Neural crest cell (in vitro differentiated cells): ENCODE data around the gene EYS. TPM values are rescaled to one million over a fixed set of nuclear protein-coding genes. Genes with fewer than 3 reads are reported as not detected.

ENCODE experiments used
- DNase-seq: peaks from one replicate; pipeline ENCODE4 v3.0.0; 2021; ENCODE audit warnings: low read depth, mixed read lengths, low spot score
- H3K27ac Mint-ChIP-seq: one replicate; pipeline ENCODE4 v1.8.0; 2021; ENCODE audit warnings: mild to moderate bottlenecking, mixed read lengths; ENCODE audit not compliant: unreplicated experiment
- H3K27me3 Mint-ChIP-seq: 2 replicates; pipeline ENCODE4 v1.8.0; 2021; ENCODE audit warnings: low read depth, mild to moderate bottlenecking, mixed read lengths
- H3K36me3 Mint-ChIP-seq: 2 replicates; pipeline ENCODE4 v1.8.0; 2021; ENCODE audit warnings: low read depth, mild to moderate bottlenecking, mixed read lengths
- H3K4me1 Mint-ChIP-seq: 2 replicates; pipeline ENCODE4 v1.8.0; 2021; ENCODE audit warnings: mixed read lengths
- H3K4me3 Mint-ChIP-seq: one replicate; pipeline ENCODE4 v1.8.0; 2021; ENCODE audit warnings: mild to moderate bottlenecking, mixed read lengths
- H3K9me3 Mint-ChIP-seq: 2 replicates; pipeline ENCODE4 v1.8.0; 2021; ENCODE audit warnings: mixed read lengths
- total RNA-seq: library from RNA; stranded (reverse); gene quantifications from 2 replicates; pipeline ENCODE4 v1.2.1, GENCODE V29; 2021
- TF ChIP-seq, protein P1 (sequence below): fragments of 200-600 bp; sonication (generic); conservative IDR thresholded peaks from 2 replicates; pipeline ENCODE4 v1.5.0; 2021; ENCODE audit warnings: antibody characterized with exemption, mild to moderate bottlenecking

EYS gene
- total RNA-seq, 1 donor from 2014 or later, result 0.40 TPM

DNA sequence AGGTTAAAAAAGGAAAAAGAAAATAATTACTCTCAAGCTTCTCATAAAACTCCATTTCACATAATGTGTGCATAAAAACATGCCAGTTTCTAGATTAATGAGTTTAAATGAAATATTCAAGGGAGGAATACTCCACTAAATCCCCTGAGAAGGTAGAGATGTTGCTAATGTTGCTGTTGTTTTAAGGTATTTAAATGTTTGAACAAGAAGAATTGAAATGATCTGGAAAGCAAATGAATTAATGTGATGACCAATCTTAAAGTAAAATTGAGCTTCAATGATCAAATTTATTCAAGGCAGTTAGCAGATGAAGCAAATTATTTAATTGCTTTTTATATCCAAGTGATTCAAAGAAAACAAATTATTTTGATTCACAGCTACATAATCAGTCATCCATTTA, 804.4 kb downstream of the EYS start:
- no peaks in the 10 kb centered on the region for H3K36me3 Mint-ChIP-seq
- no peaks in the 10 kb centered on the region for H3K27me3 Mint-ChIP-seq
- TF ChIP-seq, protein P1, sequence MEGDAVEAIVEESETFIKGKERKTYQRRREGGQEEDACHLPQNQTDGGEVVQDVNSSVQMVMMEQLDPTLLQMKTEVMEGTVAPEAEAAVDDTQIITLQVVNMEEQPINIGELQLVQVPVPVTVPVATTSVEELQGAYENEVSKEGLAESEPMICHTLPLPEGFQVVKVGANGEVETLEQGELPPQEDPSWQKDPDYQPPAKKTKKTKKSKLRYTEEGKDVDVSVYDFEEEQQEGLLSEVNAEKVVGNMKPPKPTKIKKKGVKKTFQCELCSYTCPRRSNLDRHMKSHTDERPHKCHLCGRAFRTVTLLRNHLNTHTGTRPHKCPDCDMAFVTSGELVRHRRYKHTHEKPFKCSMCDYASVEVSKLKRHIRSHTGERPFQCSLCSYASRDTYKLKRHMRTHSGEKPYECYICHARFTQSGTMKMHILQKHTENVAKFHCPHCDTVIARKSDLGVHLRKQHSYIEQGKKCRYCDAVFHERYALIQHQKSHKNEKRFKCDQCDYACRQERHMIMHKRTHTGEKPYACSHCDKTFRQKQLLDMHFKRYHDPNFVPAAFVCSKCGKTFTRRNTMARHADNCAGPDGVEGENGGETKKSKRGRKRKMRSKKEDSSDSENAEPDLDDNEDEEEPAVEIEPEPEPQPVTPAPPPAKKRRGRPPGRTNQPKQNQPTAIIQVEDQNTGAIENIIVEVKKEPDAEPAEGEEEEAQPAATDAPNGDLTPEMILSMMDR, result no peak
- H3K4me1 Mint-ChIP-seq, result no peaks in the 10 kb centered on the region
- no peak overlapping the region for H3K27ac Mint-ChIP-seq
- peaks cover 9% of the 10 kb centered on the region for H3K9me3 Mint-ChIP-seq
- DNase-seq, result no peak
- H3K4me3 Mint-ChIP-seq, result no peak overlapping the region

GRCh38 chr6:64896939-64897338, 810.1 kb downstream of the EYS start:
- no peaks in the 10 kb centered on the region for H3K36me3 Mint-ChIP-seq
- no peak for DNase-seq
- H3K27me3 Mint-ChIP-seq, result no peaks in the 10 kb centered on the region
- H3K27ac Mint-ChIP-seq, result no peak overlapping the region
- no peaks in the 10 kb centered on the region for H3K4me1 Mint-ChIP-seq
- TF ChIP-seq, protein P1, result no peak
- H3K9me3 Mint-ChIP-seq, result peaks cover 9% of the 10 kb centered on the region
- H3K4me3 Mint-ChIP-seq, result no peak overlapping the region

DNA sequence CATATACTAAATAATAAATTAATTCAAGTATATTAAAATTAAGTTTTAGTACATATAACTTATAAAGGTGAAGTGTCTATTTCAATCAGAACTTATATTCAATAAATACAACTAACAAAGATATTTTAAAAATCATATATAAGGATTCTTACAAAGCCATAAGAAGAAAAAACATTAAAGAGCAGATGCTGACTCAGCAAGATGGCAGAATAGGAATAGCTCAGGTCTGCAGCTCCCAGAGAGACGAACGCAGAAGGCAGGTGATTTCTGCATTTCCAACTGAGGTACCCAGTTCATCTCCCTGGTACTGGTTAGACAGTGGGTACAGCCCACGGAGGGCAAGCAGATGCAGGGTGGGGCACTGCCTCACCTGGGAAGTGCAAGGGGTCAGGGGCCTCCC, 811.1 kb downstream of the EYS start:
- Mint-ChIP-seq H3K36me3 (no peaks in the 10 kb centered on the region), H3K27me3 (no peaks in the 10 kb centered on the region), H3K4me3 (no peak overlapping the region), H3K9me3 (peaks cover 9% of the 10 kb centered on the region), H3K4me1 (no peaks in the 10 kb centered on the region), H3K27ac (no peak overlapping the region)
- TF ChIP-seq, protein P1, result no peak
- no peak for DNase-seq

GRCh38 chr6:64890609-64891008, 816.4 kb downstream of the EYS start:
- TF ChIP-seq, protein P1, result no peak
- no peak overlapping the region for H3K4me3 Mint-ChIP-seq
- H3K9me3 Mint-ChIP-seq, result no peaks in the 10 kb centered on the region
- peaks cover 2% of the 10 kb centered on the region for H3K27me3 Mint-ChIP-seq
- no peak for DNase-seq
- H3K4me1 Mint-ChIP-seq, result no peaks in the 10 kb centered on the region
- no peaks in the 10 kb centered on the region for H3K36me3 Mint-ChIP-seq
- no peak overlapping the region for H3K27ac Mint-ChIP-seq

DNA sequence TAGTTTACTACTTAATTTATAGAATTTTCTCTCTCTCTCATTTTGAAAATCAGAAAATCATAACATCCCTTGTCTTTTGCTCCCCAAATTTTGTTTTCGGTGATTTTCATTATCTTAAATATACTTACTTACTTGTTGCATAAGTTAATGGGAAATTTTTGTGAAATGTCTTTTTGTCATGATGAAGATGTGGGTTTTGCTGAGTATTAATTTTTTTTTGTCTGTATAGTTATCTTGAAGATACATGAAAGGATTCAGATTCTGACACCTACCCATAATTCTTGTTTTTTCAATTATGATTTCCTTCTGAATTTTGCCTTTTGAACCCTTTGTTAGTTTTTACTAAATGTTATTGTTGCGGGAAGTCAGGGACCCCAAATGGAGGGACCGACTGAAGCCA, 817.9 kb downstream of the EYS start:
- TF ChIP-seq, protein P1, result no peak
- H3K27ac Mint-ChIP-seq, result no peak overlapping the region

DNA sequence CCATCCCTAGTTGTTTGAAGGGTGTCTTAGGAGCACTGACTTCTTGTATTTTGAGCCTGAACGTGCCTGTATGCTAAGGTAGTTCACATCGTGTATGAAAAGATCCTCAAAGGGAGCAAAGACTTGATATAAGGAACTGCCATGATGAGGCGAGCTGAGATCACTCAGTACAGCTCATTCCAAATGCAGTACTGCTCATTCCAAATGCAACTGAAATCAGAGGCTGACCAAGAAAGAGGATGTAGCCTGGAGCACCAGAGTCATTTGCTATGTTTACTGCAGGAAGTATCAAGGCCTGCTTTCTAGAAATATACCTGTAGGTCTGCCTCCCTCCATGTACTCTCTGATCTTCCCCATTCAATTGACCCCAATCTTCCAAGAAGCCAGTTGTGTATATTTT, 832.2 kb downstream of the EYS start:
- Mint-ChIP-seq H3K4me3 (no peak overlapping the region), H3K9me3 (no peaks in the 10 kb centered on the region), H3K4me1 (no peaks in the 10 kb centered on the region), H3K27ac (no peak overlapping the region), H3K27me3 (no peaks in the 10 kb centered on the region), H3K36me3 (no peaks in the 10 kb centered on the region)
- DNase-seq, result no peak
- TF ChIP-seq, protein P1, result no peak

More for the DNA sequence above, 817.9 kb downstream of the EYS start:
- no peak overlapping the region for H3K4me3 Mint-ChIP-seq
- no peaks in the 10 kb centered on the region for H3K4me1 Mint-ChIP-seq
- no peaks in the 10 kb centered on the region for H3K36me3 Mint-ChIP-seq
- H3K27me3 Mint-ChIP-seq, result peaks cover 2% of the 10 kb centered on the region
- no peaks in the 10 kb centered on the region for H3K9me3 Mint-ChIP-seq
- no peak for DNase-seq
